ENCODE data around the gene SPATA31C1.

The SPATA31C1 gene

GRCh38 chr9:87944096-87944495 lies 26.3 kb downstream of the SPATA31C1 start:
- no peak for DNase-seq

DNA sequence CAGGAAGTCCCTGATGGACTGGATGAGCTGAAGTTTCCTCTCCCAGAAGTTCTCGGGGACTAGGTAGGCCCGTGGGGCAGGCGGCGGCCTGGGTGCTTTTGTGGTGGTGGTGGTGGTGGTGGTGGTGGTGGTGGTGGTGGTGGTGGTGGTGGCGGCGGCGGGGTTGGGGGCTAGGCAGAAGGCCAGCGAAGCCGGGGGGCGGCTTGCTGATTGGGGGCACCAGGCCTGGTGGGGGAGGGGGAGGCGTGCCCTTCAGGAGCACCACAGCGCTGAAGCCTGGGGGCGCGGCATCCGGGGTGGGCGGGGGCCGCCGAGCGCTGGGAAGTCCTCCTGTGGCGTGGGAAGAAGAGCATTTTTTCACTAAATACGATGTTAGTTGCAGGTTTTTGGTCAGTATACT lies 26.9 kb downstream of the SPATA31C1 start:
- no peak for DNase-seq

- DNase-seq, result no peak
These were observed 32.5 kb downstream of the SPATA31C1 start for GRCh38 chr9:87950296-87950695.

DNA sequence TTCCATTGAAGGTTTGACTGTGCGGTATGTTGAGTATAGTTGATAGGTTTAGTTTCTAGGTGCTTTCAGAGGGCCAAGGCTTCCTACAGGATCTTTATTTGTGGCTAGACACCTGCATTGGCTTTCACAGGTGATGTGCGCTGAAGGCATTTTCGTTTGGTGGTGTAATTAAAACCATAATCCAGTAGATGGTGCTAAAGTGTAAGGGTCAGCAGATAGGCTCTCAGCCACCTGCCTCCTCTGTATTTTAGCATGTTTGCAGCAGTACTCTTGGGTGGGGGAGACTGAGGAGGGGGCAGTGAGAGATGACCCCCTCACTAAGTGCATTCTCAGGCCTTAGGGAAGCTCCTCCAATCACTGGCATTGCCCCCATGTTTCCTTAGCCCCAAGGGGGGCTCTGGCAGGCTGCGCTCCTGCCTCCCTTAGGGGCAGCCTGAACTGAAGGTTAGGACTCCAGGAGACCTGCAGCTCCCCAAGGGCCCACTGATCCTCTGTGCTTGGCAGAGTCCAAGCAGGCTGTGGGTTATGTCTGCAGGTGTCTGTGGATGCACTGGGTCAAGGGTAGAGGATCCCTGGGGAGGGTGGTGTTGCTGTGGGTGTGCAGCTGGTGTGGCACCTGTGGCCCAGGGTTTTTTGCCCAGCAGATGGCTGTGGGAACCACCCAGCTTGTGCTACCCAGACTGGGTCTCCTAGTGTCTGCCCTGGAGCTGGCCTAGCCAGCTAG lies 33.2 kb downstream of the SPATA31C1 start:
- no peak for DNase-seq

- no peak for DNase-seq
These were observed 36.5 kb downstream of the SPATA31C1 start for GRCh38 chr9:87954230-87954629.

- DNase-seq, result no peak
These were observed 40.1 kb downstream of the SPATA31C1 start for GRCh38 chr9:87957839-87958238.

- no peak for DNase-seq
These were observed 40.8 kb downstream of the SPATA31C1 start for GRCh38 chr9:87958591-87958990.

DNA sequence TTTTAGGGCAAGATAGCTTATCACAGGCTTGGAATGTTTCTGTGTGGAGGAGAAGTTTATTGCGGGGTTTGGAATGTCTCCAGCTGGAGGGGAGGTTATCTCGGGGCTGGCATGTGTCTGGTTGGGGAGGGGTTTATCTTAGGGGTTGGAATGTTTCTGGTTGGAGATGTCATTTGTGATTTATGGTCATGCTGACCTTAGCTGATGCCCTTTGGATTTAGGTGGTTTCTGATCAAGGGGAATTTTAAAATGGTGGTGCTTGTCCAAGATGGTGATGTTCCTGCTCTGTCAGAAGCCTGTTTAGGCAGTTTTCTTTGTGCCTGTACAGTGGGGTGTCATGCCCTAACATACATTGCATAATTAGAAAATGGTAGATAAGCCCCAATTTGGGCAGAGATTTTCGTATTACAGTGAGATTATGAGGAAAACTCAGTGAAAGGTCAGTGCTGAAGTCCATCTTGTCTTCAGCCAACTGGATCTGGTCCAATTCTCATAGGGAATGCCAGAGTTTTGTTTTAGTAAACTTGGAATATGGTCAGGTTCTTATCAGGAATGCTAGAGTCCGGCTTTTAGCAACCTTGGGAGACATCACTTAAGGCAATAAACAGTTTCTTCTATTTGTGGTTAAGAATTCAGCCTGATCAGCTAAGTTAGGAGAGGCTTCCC lies 42.3 kb downstream of the SPATA31C1 start:
- no peak for DNase-seq

- no peak for DNase-seq
These were observed 46.0 kb downstream of the SPATA31C1 start for GRCh38 chr9:87963770-87964169.

DNA sequence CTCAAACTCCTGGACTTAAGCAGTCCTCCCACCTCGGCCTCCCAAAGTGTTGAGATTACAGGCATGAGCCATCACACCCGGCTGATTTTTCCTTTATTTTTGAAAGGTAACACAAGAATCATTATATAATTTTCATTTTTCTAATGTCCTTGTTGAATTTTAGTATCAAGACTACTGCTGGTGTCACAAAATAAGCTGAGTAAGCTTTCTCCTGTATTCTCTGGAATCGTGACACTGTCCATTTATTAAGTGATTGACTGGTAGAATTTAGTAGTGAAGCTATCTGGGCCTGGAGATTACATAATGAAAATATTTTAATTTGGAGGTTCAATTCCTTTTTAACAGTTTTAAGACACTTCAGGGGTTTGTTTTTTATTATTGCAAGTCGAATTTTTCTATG lies 47.1 kb downstream of the SPATA31C1 start:
- DNase-seq, result no peak

GRCh38 chr9:87968155-87968554 lies 50.4 kb downstream of the SPATA31C1 start:
- no peak for DNase-seq

DNA sequence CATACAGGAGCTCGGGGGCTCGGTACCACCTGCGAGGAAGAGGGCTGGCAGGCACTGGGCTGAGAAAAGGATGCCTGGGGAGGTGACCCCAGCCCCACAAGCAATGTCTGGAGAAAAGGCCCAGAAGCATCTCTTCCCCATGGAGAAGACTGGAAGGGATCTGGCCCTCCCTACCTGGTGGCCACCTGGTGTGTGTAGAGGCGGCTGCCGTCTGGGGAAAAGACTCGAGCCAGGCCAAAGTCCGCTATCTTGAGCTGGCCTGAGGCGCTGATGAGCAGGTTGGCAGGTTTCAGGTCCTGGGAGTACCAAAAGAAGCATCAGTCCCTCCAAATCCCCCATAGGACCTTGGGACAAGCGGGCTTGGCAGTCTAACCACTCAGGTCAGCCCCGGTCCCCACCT lies 52.8 kb downstream of the SPATA31C1 start:
- no peak for DNase-seq

GRCh38 chr9:87973122-87973521 lies 55.4 kb downstream of the SPATA31C1 start:
- DNase-seq, result no peak
